ENCODE results near the gene TBC1D10A. TPM values are rescaled to one million over a fixed set of nuclear protein-coding genes. Genes with fewer than 3 reads are reported as not detected.

The TBC1D10A gene
- total RNA-seq, 1 experiment from 2014 or later = 12.2 TPM

- H3K27me3 Mint-ChIP-seq (ENCODE audit: insufficient read depth, unreplicated experiment) = no peaks in the 10 kb centered on the region
- Histone ChIP-seq H3K4me1 (peaks cover 13% of the 10 kb centered on the region), H3K27me3 (replicated peaks; ENCODE audit: control insufficient read depth, insufficient read depth, low read length) (no peaks in the 10 kb centered on the region), H3K4me3 (ENCODE audit: low read depth, low read length) (no peak overlapping the region), H3K9me3 (no peaks in the 10 kb centered on the region), H3K36me3 (ENCODE audit: control insufficient read depth, insufficient read depth, low read length) (no peaks in the 10 kb centered on the region)
- H3K4me3 Mint-ChIP-seq (ENCODE audit: unreplicated experiment) = no peak overlapping the region
- peak; percentile 95 to 98 for TF ChIP-seq CTCF (IDR thresholded peaks at IDR 0.05; ENCODE audit: insufficient read depth in 1 of 2, low read depth in 1 of 2, low read length in 1 of 2, severe bottlenecking in 1 of 2, unreplicated experiment in 1 of 2)
- CTCF ChIA-PET = interaction anchor here (0.5 to 1.6 kb wide), 7 partner anchors 25 to 627 kb away, joined by 3 to 12 read pairs (median 5); partner anchors contain the start of genes RNF215 and TBC1D10A
- POLR2A ChIA-PET = no interaction called here
- no TSS peak for BruUV-seq (replicated peaks)
- intact Hi-C loops (cut with micrococcal nuclease; ENCODE audit: unreplicated experiment) = loop anchor here (1.0 to 2.0 kb wide), 3 partner anchors 24 to 124 kb away; partner anchors contain the start of genes RNF215 and TBC1D10A
- DNase-seq = peak; percentile 80 to 86
- H3K4me1 Mint-ChIP-seq (ENCODE audit: low read depth, unreplicated experiment) = peaks cover 2% of the 10 kb centered on the region
- H3K9me3 Mint-ChIP-seq (ENCODE audit: unreplicated experiment) = no peaks in the 10 kb centered on the region
- H3K27ac Mint-ChIP-seq (ENCODE audit: unreplicated experiment) = no peak overlapping the region
- no peaks in the 10 kb centered on the region for H3K36me3 Mint-ChIP-seq (ENCODE audit: insufficient read depth, unreplicated experiment)
These were observed 63.6 kb downstream of the TBC1D10A start for GRCh38 chr22:30262917-30263741.

- DNase-seq = no peak
- no peak for TF ChIP-seq CTCF (IDR thresholded peaks at IDR 0.05; ENCODE audit: insufficient read depth in 1 of 2, low read depth in 1 of 2, low read length in 1 of 2, severe bottlenecking in 1 of 2, unreplicated experiment in 1 of 2)
- Mint-ChIP-seq H3K36me3 (ENCODE audit: insufficient read depth, unreplicated experiment) (no peaks in the 10 kb centered on the region), H3K4me3 (ENCODE audit: unreplicated experiment) (no peak overlapping the region), H3K27me3 (ENCODE audit: insufficient read depth, unreplicated experiment) (no peaks in the 10 kb centered on the region), H3K27ac (ENCODE audit: unreplicated experiment) (no peak overlapping the region), H3K9me3 (ENCODE audit: unreplicated experiment) (no peaks in the 10 kb centered on the region), H3K4me1 (ENCODE audit: low read depth, unreplicated experiment) (peaks cover 9% of the 10 kb centered on the region)
- no TSS peak for BruUV-seq (replicated peaks)
- no peaks in the 10 kb centered on the region for H3K27me3 ChIP-seq (replicated peaks; ENCODE audit: control insufficient read depth, insufficient read depth, low read length)
- no peaks in the 10 kb centered on the region for H3K36me3 ChIP-seq (ENCODE audit: control insufficient read depth, insufficient read depth, low read length)
- POLR2A ChIA-PET = no interaction called here
- H3K9me3 ChIP-seq = no peaks in the 10 kb centered on the region
- H3K4me3 ChIP-seq (ENCODE audit: low read depth, low read length) = no peak overlapping the region
- CTCF ChIA-PET = interaction anchor here (1.5 to 1.7 kb wide), 2 partner anchors 26 to 64 kb away, joined by 6 to 7 read pairs; partner anchors contain the start of gene TBC1D10A
- intact Hi-C loops (cut with micrococcal nuclease; ENCODE audit: unreplicated experiment) = loop anchor here (2.0 kb wide), 2 partner anchors 65 to 125 kb away; partner anchors contain the start of genes RNF215 and TBC1D10A
- peaks cover 19% of the 10 kb centered on the region for H3K4me1 ChIP-seq
These were observed 64.6 kb downstream of the TBC1D10A start for GRCh38 chr22:30262112-30262511.

- DNase-seq = no peak
- H3K36me3 Mint-ChIP-seq (ENCODE audit: insufficient read depth, unreplicated experiment) = no peaks in the 10 kb centered on the region
- ChIA-PET CTCF (interaction anchor here (0.5 to 1.7 kb wide), 7 partner anchors 10 to 518 kb away, joined by 3 to 7 read pairs (median 4); partner anchors contain the start of genes RNF215 and TBC1D10A), POLR2A (interaction anchor here (0.8 kb wide), 1 partner anchor 251 kb away, joined by 3 read pairs; no protein-coding TSS in a partner anchor)
- Histone ChIP-seq H3K27me3 (replicated peaks; ENCODE audit: control insufficient read depth, insufficient read depth, low read length) (no peaks in the 10 kb centered on the region), H3K4me1 (peaks cover 25% of the 10 kb centered on the region), H3K4me3 (ENCODE audit: low read depth, low read length) (no peak overlapping the region), H3K36me3 (ENCODE audit: control insufficient read depth, insufficient read depth, low read length) (no peaks in the 10 kb centered on the region), H3K9me3 (no peaks in the 10 kb centered on the region)
- no peaks in the 10 kb centered on the region for H3K9me3 Mint-ChIP-seq (ENCODE audit: unreplicated experiment)
- no TSS peak for BruUV-seq (replicated peaks)
- intact Hi-C loops (cut with micrococcal nuclease; ENCODE audit: unreplicated experiment) = no loop called here
- TF ChIP-seq CTCF (IDR thresholded peaks at IDR 0.05; ENCODE audit: insufficient read depth in 1 of 2, low read depth in 1 of 2, low read length in 1 of 2, severe bottlenecking in 1 of 2, unreplicated experiment in 1 of 2) = no peak
- H3K27ac Mint-ChIP-seq (ENCODE audit: unreplicated experiment) = no peak overlapping the region
- peaks cover 12% of the 10 kb centered on the region for H3K4me1 Mint-ChIP-seq (ENCODE audit: low read depth, unreplicated experiment)
- no peaks in the 10 kb centered on the region for H3K27me3 Mint-ChIP-seq (ENCODE audit: insufficient read depth, unreplicated experiment)
- H3K4me3 Mint-ChIP-seq (ENCODE audit: unreplicated experiment) = no peak overlapping the region
These were observed 65.6 kb downstream of the TBC1D10A start for GRCh38 chr22:30261134-30261533.

Data from Caco-2 (cell line).